Aorta (tissue), 5 donors: ENCODE measurements around the gene SYT8. TPM values are rescaled to one million over a fixed set of nuclear protein-coding genes. Genes with fewer than 3 reads are reported as not detected.
"Not testable (repeated sequence)": the region's sequence is repeated elsewhere in the genome, so short reads cannot be mapped to it uniquely, and the experiment has no call there.

Experiments used
- ATAC-seq: fragments of 200-7000 bp; cut with Tn5 transposase; one replicate; pipeline ENCODE4 v1.9.1; 2022; ENCODE audit warnings: moderate library complexity; ENCODE audit not compliant: low FRiP score
- DNase-seq, 2 donors: peaks; one replicate each; pipeline ENCODE4 v3.0.0-alpha.2; 2020
- H3K27ac ChIP-seq, 2 donors: one replicate each; pipeline ENCODE4 v1.5.1; 2013; ENCODE audit warnings: low read length in 2 of 2, mild to moderate bottlenecking in 2 of 2, moderate library complexity in 2 of 2, control low read depth in 1 of 2, inconsistent platforms in 1 of 2, low read depth in 1 of 2
- H3K27me3 ChIP-seq, 2 donors: one replicate each; pipeline ENCODE4 v1.6.1; 2013; ENCODE audit warnings: control low read depth in 1 of 2, low read length in 1 of 2, mild to moderate bottlenecking in 1 of 2, moderate library complexity in 1 of 2; ENCODE audit not compliant: insufficient read depth in 2 of 2, control insufficient read depth in 1 of 2
- H3K36me3 ChIP-seq, 2 donors: one replicate each; pipeline ENCODE4 v1.6.1; 2013; ENCODE audit warnings: control low read depth in 1 of 2, low read length in 1 of 2, mild to moderate bottlenecking in 1 of 2; ENCODE audit not compliant: insufficient read depth in 2 of 2, control insufficient read depth in 1 of 2
- H3K4me1 ChIP-seq, 2 donors: one replicate each; pipeline ENCODE4 v1.6.1; 2013; ENCODE audit warnings: low read length in 2 of 2, control low read depth in 1 of 2, mild to moderate bottlenecking in 1 of 2, moderate library complexity in 1 of 2; ENCODE audit not compliant: insufficient read depth in 2 of 2, control insufficient read depth in 1 of 2
- H3K4me3 ChIP-seq, 2 donors: one replicate each; pipeline ENCODE4 v1.5.1; 2013; ENCODE audit warnings: low read length in 2 of 2, control low read depth in 1 of 2, mild to moderate bottlenecking in 1 of 2
- H3K9me3 ChIP-seq: one replicate; pipeline ENCODE4 v1.6.1; 2013; ENCODE audit warnings: mild to moderate bottlenecking, low read length; ENCODE audit not compliant: control insufficient read depth
- WGBS, 2 donors: extraction: QIAGEN DNeasy Blood & Tissue Kit; methylation state at CpG; one replicate each; pipeline ENCODE4 v1.1.7; 2013; 5-methylcytosine and 5-hydroxymethylcytosine counted together
- intact Hi-C, 2 donors: fragments of 100-400 bp; cut with DNase I; formaldehyde crosslinking; loops; one replicate each; pipeline versions ENCODE4 v1.14.2 to v1.15.0; 2022
- polyA plus RNA-seq, 2 donors: library from polyadenylated mRNA; stranded (reverse); fragments of 200-250 nt; gene quantifications; one replicate each; pipeline ENCODE4 v1.2.3, GENCODE V29; 2013
- total RNA-seq, 2 donors: library from RNA; stranded (reverse); fragmentation: NEBNext Ultra II Directional; extraction: Animal tissue kit (Norgen Biotek cat#: 25700); gene quantifications; one replicate each; pipeline ENCODE4 v1.2.1, GENCODE V29; 2021
- donor health status: healthy with polysubstance abuse.
- donor health status: Bipolar disorder and iron deficiency.
- donor health status: DM: no; HTN: no; CAD: no.
- donor health status: DM: no; HTN: no; CAD: no.
- donor health status: DM: yes; HTN: yes; CAD: no.

SYT8 gene
- total and polyA plus RNA-seq, 4 donors: 0.19 to 14.3 (median 3.6) TPM

DNA sequence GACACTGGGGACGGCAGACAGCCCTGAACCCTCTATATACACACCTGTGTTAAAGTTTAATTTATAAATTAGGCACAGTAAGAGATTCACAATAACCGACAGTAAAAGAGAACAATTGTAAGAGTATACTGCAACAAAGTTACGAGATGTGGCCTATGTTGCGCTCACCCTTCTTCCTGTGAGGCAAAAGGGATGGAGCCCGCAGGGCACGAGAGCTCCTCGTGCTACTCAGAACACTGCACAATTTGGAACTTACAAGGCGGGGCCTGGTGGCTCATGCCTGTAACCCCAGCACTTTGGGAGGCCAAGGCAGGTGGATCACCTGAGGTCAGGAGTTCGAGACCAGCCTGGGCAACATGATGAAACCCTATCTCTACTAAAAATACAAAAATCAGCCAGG lies 21.4 kb upstream of the SYT8 start:
- intact Hi-C loops, DNase-seq, H3K27me3 ChIP-seq, H3K9me3 ChIP-seq, H3K4me3 ChIP-seq, H3K4me1 ChIP-seq, ATAC-seq, H3K27ac ChIP-seq, H3K36me3 ChIP-seq: not testable (repeated sequence)
- 94 to 97% methylated on average over 9 of the region's 9 CpGs for WGBS, 2 donors

DNA sequence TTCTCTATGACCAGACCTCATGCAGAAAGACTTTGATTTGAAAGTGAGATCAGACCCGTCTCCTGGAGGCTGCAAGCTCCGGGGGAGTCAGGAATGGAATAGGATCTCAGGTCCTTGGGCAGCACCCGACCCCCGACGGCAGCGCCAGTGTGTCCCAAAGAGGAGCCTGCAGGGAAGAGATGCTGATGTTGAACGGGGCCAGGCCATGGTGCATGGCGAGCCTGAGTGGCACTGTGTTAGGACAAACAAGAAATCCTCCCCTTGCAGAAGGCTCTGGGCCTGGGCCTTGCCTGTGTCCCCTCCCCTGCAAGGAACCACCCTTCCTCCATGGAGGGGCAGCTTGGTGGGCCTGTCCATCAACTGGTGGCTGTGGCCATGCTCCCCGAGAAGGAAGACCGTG lies 20.1 kb upstream of the SYT8 start:
- WGBS, 2 donors: 91 to 96% methylated on average over 10 of the region's 10 CpGs
- DNase-seq (no peak), ATAC-seq (no peak)
- Histone ChIP-seq H3K9me3 (no peaks in the 10 kb centered on the region), H3K36me3 (no peaks in the 10 kb centered on the region), H3K4me1 (no peaks in the 10 kb centered on the region), H3K4me3 (no peak overlapping the region), H3K27ac (no peak overlapping the region), H3K27me3 (no peaks in the 10 kb centered on the region)
- intact Hi-C loops: no loop called here

DNA sequence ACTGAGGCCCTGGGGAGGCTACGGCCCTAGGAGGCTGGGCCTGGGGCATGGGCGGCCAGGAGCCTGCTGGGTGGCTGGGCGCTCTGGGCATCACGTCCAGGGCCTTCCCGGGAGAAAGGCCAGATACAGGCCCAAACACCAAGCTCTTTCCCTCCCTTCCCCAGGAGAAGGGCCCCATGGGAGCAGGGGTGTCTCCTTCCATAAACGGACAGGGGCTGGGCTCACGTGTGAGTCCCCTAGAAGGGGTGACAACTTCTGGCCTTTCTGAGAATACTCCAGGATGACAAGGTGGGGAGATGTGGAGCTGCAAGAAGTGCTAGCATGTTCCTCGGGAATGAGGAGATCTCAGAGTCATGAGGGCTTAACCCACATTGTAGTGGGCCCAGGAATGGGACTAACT lies 19.5 kb upstream of the SYT8 start:
- no peak overlapping the region for H3K27ac ChIP-seq

DNA sequence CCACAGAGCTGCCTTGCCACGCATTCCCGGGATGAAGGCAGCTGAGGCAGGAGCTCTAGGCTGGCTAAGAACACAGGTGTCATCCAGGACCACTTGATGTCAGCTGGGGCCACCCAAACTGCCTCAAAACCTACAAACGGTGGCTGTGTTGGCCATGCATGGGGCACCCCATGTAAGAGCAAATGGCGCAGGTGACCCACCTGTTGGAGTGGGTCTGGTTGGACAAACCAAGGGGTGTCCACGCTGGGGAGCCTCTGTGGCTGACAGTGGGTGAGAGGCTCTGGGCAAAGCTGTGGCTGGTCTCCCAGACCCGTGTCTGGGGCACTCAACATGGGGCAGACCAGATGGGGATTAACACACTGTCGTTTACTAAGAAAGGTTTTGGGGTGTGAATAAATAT lies 19.0 kb upstream of the SYT8 start:
- Histone ChIP-seq H3K27me3 (no peaks in the 10 kb centered on the region), H3K9me3 (no peaks in the 10 kb centered on the region), H3K4me3 (no peak overlapping the region), H3K4me1 (no peaks in the 10 kb centered on the region), H3K36me3 (no peaks in the 10 kb centered on the region), H3K27ac (no peak overlapping the region)
- 93 to 95% methylated on average over 7 of the region's 7 CpGs for WGBS, 2 donors
- ATAC-seq (no peak), DNase-seq (no peak)
- intact Hi-C loops: no loop called here

More for the DNA sequence above, 19.5 kb upstream of the SYT8 start:
- Histone ChIP-seq H3K9me3 (no peaks in the 10 kb centered on the region), H3K4me1 (no peaks in the 10 kb centered on the region), H3K36me3 (no peaks in the 10 kb centered on the region), H3K4me3 (no peak overlapping the region), H3K27me3 (no peaks in the 10 kb centered on the region)
- no peak for ATAC-seq
- WGBS, 2 donors: 50 to 69% methylated on average over 8 of the region's 8 CpGs
- DNase-seq: no peak
- intact Hi-C loops: no loop called here

DNA sequence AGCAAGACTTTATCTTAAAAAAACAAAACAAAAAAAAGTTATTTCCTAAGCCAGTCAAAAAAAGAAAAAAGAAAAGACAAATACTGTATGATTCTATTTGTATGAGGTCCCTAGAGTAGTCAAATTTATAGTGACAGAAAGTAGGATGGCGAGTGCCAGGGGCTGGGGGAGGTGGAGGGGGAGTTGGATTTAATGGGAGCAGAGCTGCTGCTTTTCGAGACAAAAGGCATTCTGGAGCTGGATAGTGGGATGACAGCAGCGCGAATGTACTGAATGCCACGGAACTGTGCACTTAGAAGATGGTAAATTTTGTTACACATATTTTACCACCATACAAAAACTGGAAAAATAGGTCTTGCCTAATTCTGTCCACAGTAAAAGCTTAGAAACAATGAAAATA lies 17.8 kb upstream of the SYT8 start:
- H3K27ac ChIP-seq: no peak overlapping the region
- ATAC-seq (no peak), DNase-seq (no peak)
- H3K36me3 ChIP-seq: no peaks in the 10 kb centered on the region
- H3K27me3 ChIP-seq: no peaks in the 10 kb centered on the region
- H3K9me3 ChIP-seq: no peaks in the 10 kb centered on the region
- H3K4me1 ChIP-seq: no peaks in the 10 kb centered on the region
- intact Hi-C loops: no loop called here
- WGBS, 2 donors: 4 to 18% methylated on average over 5 of the region's 5 CpGs
- H3K4me3 ChIP-seq: no peak overlapping the region

DNA sequence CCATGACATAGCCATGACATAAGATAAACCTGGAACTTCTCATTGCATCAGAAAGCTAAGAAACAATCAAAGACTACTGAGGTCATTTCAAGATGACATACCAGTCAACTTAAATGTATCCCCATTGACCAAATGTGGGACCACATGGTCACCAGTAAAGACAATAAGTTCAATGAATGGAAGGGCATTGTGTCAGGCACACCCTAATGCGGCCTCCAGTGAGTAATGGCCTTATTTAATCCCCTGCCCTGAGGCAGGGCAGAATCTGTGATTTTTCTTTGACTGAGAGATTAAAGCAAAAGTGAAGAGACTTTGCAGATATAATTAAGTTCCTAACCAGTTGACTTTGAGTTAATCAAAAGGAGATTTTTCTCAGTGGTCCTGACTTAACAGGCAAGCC lies 17.3 kb upstream of the SYT8 start:
- H3K9me3 ChIP-seq: no peaks in the 10 kb centered on the region
- no peaks in the 10 kb centered on the region for H3K27me3 ChIP-seq
- intact Hi-C loops: no loop called here
- no peaks in the 10 kb centered on the region for H3K4me1 ChIP-seq
- no peak for ATAC-seq
- no peak for DNase-seq
- H3K4me3 ChIP-seq: no peak overlapping the region
- no peak overlapping the region for H3K27ac ChIP-seq
- WGBS, 2 donors: 98 to 100% methylated on average over 1 of the region's 1 CpG
- H3K36me3 ChIP-seq: no peaks in the 10 kb centered on the region

DNA sequence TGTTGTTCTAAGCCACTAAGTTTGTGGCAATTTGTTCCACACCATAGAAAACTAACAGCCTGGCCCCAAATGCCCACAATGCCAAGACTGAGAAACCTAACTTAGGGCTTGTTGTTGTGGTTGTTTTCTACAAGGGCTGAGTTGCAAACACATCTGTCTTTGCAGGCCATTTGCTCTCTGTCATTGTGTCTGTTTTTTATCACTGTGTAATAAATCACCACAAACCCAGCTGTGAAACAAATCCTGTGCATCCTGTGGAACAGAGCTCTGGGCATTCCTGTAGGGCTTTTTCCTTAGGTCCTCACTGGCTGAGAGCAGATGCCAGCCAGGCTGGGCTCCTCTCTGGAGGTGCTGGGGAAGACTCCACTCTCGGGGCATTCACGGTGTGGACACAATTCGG lies 15.7 kb upstream of the SYT8 start:
- H3K4me1 ChIP-seq: no peaks in the 10 kb centered on the region
- no peak overlapping the region for H3K4me3 ChIP-seq
- DNase-seq: no peak
- 69 to 96% methylated on average over 3 of the region's 3 CpGs for WGBS, 2 donors
- H3K27ac ChIP-seq: no peak overlapping the region
- intact Hi-C loops: no loop called here
- H3K9me3 ChIP-seq: no peaks in the 10 kb centered on the region
- H3K36me3 ChIP-seq: no peaks in the 10 kb centered on the region
- ATAC-seq: no peak
- H3K27me3 ChIP-seq: no peaks in the 10 kb centered on the region

DNA sequence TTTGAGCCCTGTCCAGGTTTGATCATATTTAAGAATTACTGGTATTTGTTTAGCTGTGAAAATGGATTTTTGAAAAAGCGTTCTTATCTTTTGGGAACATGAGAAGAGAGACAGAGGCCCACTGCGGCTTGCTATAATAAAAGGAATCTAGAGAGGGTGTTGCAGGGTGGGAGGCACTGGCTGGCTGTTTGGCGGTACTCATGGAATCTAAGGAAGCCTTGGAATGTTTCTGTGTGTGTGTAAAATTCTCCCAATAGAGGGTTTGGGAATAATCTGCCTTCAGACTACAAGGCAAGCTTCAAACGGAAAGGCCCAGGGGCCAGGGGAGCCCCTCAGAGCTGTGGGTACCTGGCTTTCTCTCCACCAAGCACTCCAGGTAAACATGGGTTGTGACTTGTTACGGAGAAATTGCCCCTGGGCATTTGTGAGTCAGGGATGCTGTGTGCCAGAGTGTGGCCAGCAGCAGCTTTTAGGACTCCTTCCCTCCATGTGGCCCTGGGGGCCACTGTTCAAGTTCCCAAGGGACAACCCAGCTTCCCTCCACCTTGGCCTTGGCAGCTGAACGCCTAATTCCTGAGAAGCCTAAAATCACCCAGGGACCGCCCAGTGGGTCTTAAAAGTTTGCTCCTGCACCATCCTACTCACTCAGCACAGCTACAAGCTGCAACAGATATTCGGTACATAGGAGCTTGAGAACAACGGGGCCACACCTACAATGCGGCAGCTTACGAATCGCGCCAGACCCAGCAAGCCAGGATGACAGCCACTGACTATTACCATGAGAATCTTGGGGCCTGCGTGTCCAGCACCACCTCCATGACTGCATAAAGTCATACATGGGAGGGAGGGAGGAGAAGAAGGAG lies 14.1 kb upstream of the SYT8 start:
- H3K27ac ChIP-seq: peak overlapping the region in 1 of 2 donors; percentile 68
- H3K36me3 ChIP-seq: no peaks in the 10 kb centered on the region
- no peak overlapping the region for H3K4me3 ChIP-seq
- intact Hi-C loops: loop anchor here in 1 of 2 donors (5.0 kb wide), 1 partner anchor 53 kb away; no protein-coding TSS in a partner anchor
- no peak for ATAC-seq
- no peaks in the 10 kb centered on the region for H3K27me3 ChIP-seq
- DNase-seq: no peak
- no peaks in the 10 kb centered on the region for H3K4me1 ChIP-seq
- WGBS, 2 donors: 61 to 62% methylated on average over 14 of the region's 14 CpGs
- no peaks in the 10 kb centered on the region for H3K9me3 ChIP-seq

DNA sequence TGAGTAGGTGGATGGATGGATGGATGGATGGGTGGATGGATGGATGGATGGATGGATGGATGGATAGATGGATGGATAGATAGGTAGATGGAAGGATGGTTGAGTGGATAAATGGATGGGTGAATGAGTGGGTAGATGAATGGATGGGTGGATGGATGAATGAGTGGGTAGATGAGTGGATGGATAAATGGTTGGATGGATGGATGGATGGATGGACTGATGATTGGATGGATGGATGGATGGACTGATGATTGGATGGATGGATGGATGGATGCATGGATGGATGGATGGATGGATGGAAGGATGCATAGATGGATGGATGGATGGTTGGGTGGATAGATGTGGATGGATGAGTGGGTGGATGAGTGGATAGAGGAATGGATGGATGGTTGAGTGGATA lies 13.2 kb upstream of the SYT8 start:
- Histone ChIP-seq H3K9me3 (no peaks in the 10 kb centered on the region), H3K4me1 (no peaks in the 10 kb centered on the region), H3K27me3 (no peaks in the 10 kb centered on the region), H3K4me3 (no peak overlapping the region), H3K36me3 (no peaks in the 10 kb centered on the region), H3K27ac (no peak overlapping the region)
- intact Hi-C loops: loop anchor here in 1 of 2 donors (5.0 kb wide), 1 partner anchor 54 kb away; no protein-coding TSS in a partner anchor
- DNase-seq (no peak), ATAC-seq (no peak)
